Measurements from ENCODE around the gene TXNRD3.

Gene TXNRD3

DNA sequence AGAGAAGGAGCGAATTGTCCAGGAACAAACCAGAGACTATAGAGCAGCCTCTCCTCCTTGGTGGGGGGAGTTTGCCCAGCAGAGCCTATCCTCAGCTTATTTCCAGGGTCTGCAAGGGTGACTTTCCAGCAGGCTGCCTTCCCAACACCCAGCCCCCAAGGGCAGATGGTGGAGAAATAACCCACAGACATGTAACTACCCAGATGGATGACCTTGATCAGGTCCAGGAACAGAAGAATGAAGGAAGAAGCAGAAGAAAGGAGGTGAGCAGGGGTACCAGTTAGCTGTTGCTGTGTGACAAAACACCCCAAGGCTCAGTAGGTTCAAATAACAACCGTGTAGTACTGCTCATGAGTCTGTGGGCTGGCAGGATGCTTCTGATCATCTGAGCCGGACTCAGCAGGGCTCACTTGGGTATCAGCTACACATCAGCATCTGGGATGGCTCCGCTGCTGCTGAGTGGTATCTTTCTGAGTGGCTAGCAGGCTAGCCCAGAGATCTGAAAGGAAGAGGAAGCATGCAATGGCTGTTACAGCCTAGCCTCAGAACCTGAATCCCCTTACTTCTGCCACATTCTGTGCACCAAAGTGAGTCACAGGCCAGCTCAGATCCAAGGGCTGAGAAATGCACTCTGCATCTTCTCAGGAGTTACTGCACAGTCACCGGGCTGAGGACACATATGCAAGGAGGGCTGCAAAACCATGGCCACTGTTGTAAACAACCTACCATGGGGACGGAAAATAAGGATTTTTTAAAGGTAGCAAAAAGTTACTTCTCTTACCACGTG, 22.2 kb upstream of the TXNRD3 start:
- POLR2A ChIA-PET: no interaction called here
- DNase-seq (ENCODE audit: extremely low spot score): no peak
- CTCF ChIA-PET: interaction anchor here (1.3 to 4.8 kb wide), 3 partner anchors 778 to 870 kb away, joined by 4 to 51 read pairs (median 5); no protein-coding TSS in a partner anchor
- TF ChIP-seq CTCF (IDR thresholded peaks at IDR 0.05; ENCODE audit: control extremely low read depth, extremely low read depth, low read depth, missing control alignments): no peak

DNA sequence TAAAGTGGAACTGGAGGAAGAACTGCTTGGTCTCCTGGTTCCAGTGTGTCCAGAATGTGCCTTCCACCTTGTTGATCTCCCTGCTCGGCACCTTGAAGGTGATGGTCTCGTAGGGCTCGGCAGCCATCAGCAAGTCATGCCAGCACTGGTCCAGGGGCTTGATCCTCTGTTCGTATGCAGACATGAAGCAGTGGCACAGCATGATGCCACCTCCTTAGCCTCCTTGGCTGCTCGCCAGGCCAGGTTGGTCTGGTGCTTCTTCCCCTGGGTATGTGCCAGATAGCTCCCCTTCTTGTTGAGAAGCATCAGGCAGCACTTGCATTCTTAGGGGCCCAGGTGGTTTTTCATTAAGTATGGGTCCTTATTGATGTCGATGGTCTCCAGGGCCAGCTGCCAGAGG, 17.8 kb upstream of the TXNRD3 start:
- no peak for DNase-seq (ENCODE audit: extremely low spot score)
- ChIA-PET POLR2A (no interaction called here), CTCF (interaction anchor here (1.5 kb wide), 1 partner anchor 872 kb away, joined by 5 read pairs; no protein-coding TSS in a partner anchor)
- no peak for TF ChIP-seq CTCF (IDR thresholded peaks at IDR 0.05; ENCODE audit: control extremely low read depth, extremely low read depth, low read depth, missing control alignments)

- CTCF ChIA-PET: no interaction called here
Measured at GRCh38 chr3:126672340-126672739, 17.4 kb upstream of the TXNRD3 start.

DNA sequence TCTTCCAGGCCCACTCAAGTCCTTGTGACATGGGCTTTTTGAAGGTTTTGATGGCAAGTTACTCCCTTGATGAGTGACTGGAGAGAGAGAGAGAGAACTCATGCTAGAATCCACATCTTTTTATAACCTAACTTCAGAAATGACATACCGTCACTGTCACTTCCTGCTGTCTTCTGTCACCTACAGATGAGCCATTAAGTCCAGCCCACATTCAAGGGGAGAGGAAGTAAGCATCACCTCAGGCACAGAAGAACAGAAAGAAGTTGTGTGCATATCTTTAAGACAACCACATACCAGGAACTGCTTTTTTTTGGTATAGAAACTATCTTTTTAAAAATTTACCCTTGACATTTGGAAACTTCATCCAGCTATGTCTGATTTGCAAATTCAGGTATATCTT, 16.6 kb upstream of the TXNRD3 start:
- POLR2A ChIA-PET: no interaction called here
- CTCF ChIA-PET: interaction anchor here (1.0 kb wide), 1 partner anchor 8 kb away, joined by 7 read pairs; no protein-coding TSS in a partner anchor
- DNase-seq (ENCODE audit: extremely low spot score): peak; percentile 17
- no peak for TF ChIP-seq CTCF (IDR thresholded peaks at IDR 0.05; ENCODE audit: control extremely low read depth, extremely low read depth, low read depth, missing control alignments)

More at GRCh38 chr3:126672340-126672739, 17.4 kb upstream of the TXNRD3 start:
- POLR2A ChIA-PET: no interaction called here
- TF ChIP-seq CTCF (IDR thresholded peaks at IDR 0.05; ENCODE audit: control extremely low read depth, extremely low read depth, low read depth, missing control alignments): no peak
- DNase-seq (ENCODE audit: extremely low spot score): no peak

DNA sequence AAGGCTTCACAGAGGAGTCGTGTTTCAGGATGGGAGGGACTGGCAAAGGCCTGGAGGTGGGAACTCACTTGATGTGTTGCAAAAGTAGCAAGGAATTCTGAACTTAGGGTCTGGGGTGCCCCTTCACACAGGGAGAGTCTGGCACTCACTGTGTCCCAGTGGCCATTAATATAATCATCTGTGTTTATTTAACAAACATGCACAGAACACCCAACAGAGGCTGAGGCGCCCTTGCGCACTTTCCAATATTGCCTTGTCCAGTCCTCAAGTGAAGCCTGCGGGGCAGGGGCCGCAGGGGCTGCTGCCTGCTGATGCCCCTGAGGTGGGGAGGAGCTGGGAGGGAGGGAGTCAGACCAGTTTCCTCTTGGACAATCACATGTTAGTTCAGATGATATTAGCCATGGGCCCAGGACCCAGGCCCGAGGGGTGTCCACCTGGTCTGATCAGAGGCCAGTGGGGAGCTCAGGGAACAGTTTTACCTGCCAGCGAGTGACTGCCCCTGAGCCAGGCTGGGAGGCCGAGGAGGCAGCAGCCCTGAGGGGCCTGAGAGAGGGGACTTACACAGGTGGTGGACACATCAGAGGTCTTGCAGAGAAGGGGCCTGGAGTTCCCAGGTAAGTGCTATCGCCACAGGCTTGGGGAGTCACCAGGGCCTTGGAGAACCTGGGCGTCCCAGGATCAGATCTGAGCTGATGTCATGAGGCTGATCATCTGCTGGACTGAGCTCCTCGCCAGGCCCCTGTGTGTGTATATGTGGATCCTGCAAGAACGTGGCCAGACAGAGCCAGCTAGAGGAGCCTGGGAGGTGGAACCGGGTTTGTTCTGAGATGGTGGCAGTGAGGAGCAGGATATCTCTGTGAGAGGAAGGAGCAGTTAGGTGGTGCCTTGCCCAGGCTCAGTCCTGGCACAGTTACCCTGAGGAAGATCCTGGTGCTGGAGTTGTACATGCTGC, 13.8 kb upstream of the TXNRD3 start:
- CTCF ChIA-PET: interaction anchor here (0.8 to 1.5 kb wide), 3 partner anchors 9 to 15 kb away, joined by 3 to 4 read pairs (median 4); no protein-coding TSS in a partner anchor
- no peak for TF ChIP-seq CTCF (IDR thresholded peaks at IDR 0.05; ENCODE audit: control extremely low read depth, extremely low read depth, low read depth, missing control alignments)
- POLR2A ChIA-PET: no interaction called here
- no peak for DNase-seq (ENCODE audit: extremely low spot score)

Data from GM10248 (cell line).